ENCODE data around the gene KRTAP3-1.
"Not testable (repeated sequence)": the region's sequence is repeated elsewhere in the genome, so short reads cannot be mapped to it uniquely, and the experiment has no call there.

Gene KRTAP3-1

GRCh38 chr17:41008811-41009210, at the start of gene KRTAP3-1:
Gene KRTAP3-1, minus strand, starts transcription at chr17:41009128. Its CDS starts 54 bp downstream, at chr17:41009074.
- no peak for DNase-seq

- no peak for DNase-seq
Observed at GRCh38 chr17:41057547-41057946, 48.6 kb upstream of the KRTAP3-1 start.

- not testable (repeated sequence) for DNase-seq
Observed at GRCh38 chr17:41055130-41055529, 46.2 kb upstream of the KRTAP3-1 start, which contains the start of gene KRTAP2-2. Gene KRTAP2-2, minus strand, starts transcription at chr17:41055230. Its CDS starts 19 bp downstream, at chr17:41055211.

GRCh38 chr17:41054556-41054955, 45.6 kb upstream of the KRTAP3-1 start:
- DNase-seq, result not testable (repeated sequence)

GRCh38 chr17:41054025-41054424, 45.1 kb upstream of the KRTAP3-1 start:
- no peak for DNase-seq

- DNase-seq, result no peak
Observed at GRCh38 chr17:41052566-41052965, 43.6 kb upstream of the KRTAP3-1 start.

- no peak for DNase-seq
Observed at GRCh38 chr17:41049110-41049509, 40.2 kb upstream of the KRTAP3-1 start.

- DNase-seq, result no peak
Observed at GRCh38 chr17:41048441-41048840, 39.5 kb upstream of the KRTAP3-1 start.

GRCh38 chr17:41046735-41047465, 38.0 kb upstream of the KRTAP3-1 start, which contains the start of gene KRTAP2-1:
Gene KRTAP2-1, minus strand, starts transcription at chr17:41047316. Its CDS starts 49 bp downstream, at chr17:41047267.
- not testable (repeated sequence) for DNase-seq

- no peak for DNase-seq
Observed at GRCh38 chr17:41042953-41043352, 34.0 kb upstream of the KRTAP3-1 start.

GRCh38 chr17:41040783-41041571, 32.0 kb upstream of the KRTAP3-1 start, which contains the start of gene KRTAP1-1:
Gene KRTAP1-1, minus strand, starts transcription at chr17:41041450. Its CDS starts 53 bp downstream, at chr17:41041397.
- not testable (repeated sequence) for DNase-seq

- DNase-seq, result no peak
Observed at GRCh38 chr17:41037853-41038350, 29.0 kb upstream of the KRTAP3-1 start.

GRCh38 chr17:41034346-41034935, 25.5 kb upstream of the KRTAP3-1 start, which contains the start of gene KRTAP1-3:
Gene KRTAP1-3, minus strand, starts transcription at chr17:41034874. Its CDS starts 53 bp downstream, at chr17:41034821.
- DNase-seq, result not testable (repeated sequence)

- no peak for DNase-seq
Observed at GRCh38 chr17:41029633-41030245, 20.8 kb upstream of the KRTAP3-1 start, which contains the start of gene KRTAP1-4. Gene KRTAP1-4, minus strand, starts transcription at chr17:41030195. Its CDS starts 117 bp downstream, at chr17:41030078.

- no peak for DNase-seq
Observed at GRCh38 chr17:41026715-41027471, 18.0 kb upstream of the KRTAP3-1 start, which contains the start of gene KRTAP1-5. Gene KRTAP1-5, minus strand, starts transcription at chr17:41027208. Its CDS starts 53 bp downstream, at chr17:41027155.

GRCh38 chr17:41024697-41025096, 15.8 kb upstream of the KRTAP3-1 start:
- no peak for DNase-seq

- DNase-seq, result no peak
Observed at GRCh38 chr17:41020336-41020735, 11.4 kb upstream of the KRTAP3-1 start.

GRCh38 chr17:41019415-41019814, 10.5 kb upstream of the KRTAP3-1 start:
- no peak for DNase-seq

- DNase-seq, result no peak
Observed at GRCh38 chr17:41018541-41018940, 9.6 kb upstream of the KRTAP3-1 start.

GRCh38 chr17:41016578-41017215, 7.8 kb upstream of the KRTAP3-1 start:
- no peak for DNase-seq

- DNase-seq, result no peak
Observed at GRCh38 chr17:41015454-41015853, 6.5 kb upstream of the KRTAP3-1 start.

All from Kasumi-1 (cell line).